B cell (primary cell): ENCODE measurements around the gene CNPY2. TPM values are rescaled to one million over a fixed set of nuclear protein-coding genes. Genes with fewer than 3 reads are reported as not detected.
A peak's percentile ranks its signal among the peaks of the same experiment; 100 is the strongest.

Source experiments
- ATAC-seq: fragments of 200-7000 bp; cut with Tn5 transposase; one replicate; pipeline ENCODE4 v1.10.0; 2021; ENCODE audit warnings: low read depth, mild to moderate bottlenecking, moderate number of reproducible peaks, moderate library complexity
- CTCF ChIA-PET: fragments of 350-600 bp; sonication (Branson Sonifier 250); formaldehyde crosslinking; loops from one replicate; lab custom pipeline; 2021; ENCODE audit warnings: antibody characterized with exemption, inconsistent platforms; lab: Charles Lee
- POLR2A ChIA-PET: fragments of 350-600 bp; sonication (Branson Sonifier 250); formaldehyde crosslinking; loops from one replicate; lab custom pipeline; 2021; ENCODE audit warnings: antibody characterized with exemption; lab: Charles Lee
- DNase-seq: peaks from one replicate; pipeline ENCODE4 v3.0.0; 2013
- H2AFZ ChIP-seq: 2 replicates; pipeline ENCODE4 v1.6.1; 2012; ENCODE audit warnings: mild to moderate bottlenecking, low read depth, low read length; ENCODE audit not compliant: insufficient read depth, poor library complexity, severe bottlenecking
- H3K27ac ChIP-seq, 2 donors: 1 replicate in 1 of 2; 2 replicates in 1 of 2; pipeline ENCODE4 v1.5.1; 2012 to 2013; ENCODE audit warnings: low read length in 2 of 2, mild to moderate bottlenecking in 2 of 2, moderate library complexity in 1 of 2
- H3K27me3 ChIP-seq, 4 experiments: fragments of 200-600 bp in 1 of 4; sonication (generic) in 1 of 4; replicated peaks in 1 of 4; 1 replicate in 2 of 4; 2 replicates in 2 of 4; pipeline versions ENCODE4 v1.6.1 to v1.7.0; 2013 to 2016; ENCODE audit warnings: low read length in 3 of 4, mild to moderate bottlenecking in 2 of 4, mixed read lengths in 1 of 4, moderate library complexity in 1 of 4; ENCODE audit not compliant: insufficient read depth in 4 of 4, control insufficient read depth in 3 of 4; ENCODE audit errors: control extremely low read depth in 1 of 4
- H3K36me3 ChIP-seq, 2 experiments: replicated peaks in 1 of 2; 1 replicate in 1 of 2; 2 replicates in 1 of 2; pipeline versions ENCODE4 v1.6.1 to v1.7.1; 2013; ENCODE audit warnings: low read length in 1 of 2; ENCODE audit not compliant: insufficient read depth in 2 of 2, control insufficient read depth in 1 of 2; ENCODE audit errors: control extremely low read depth in 1 of 2, extremely low read depth in 1 of 2
- H3K4me1 ChIP-seq, 2 donors: fragments of 200-600 bp in 1 of 2; sonication (generic) in 1 of 2; 1 replicate in 1 of 2; 2 replicates in 1 of 2; pipeline versions ENCODE4 v1.5.1 to v1.6.1; 2013 to 2017; ENCODE audit warnings: low read length in 2 of 2; ENCODE audit not compliant: control insufficient read depth in 2 of 2, insufficient read depth in 2 of 2
- H3K4me2 ChIP-seq: replicated peaks from 2 replicates; pipeline ENCODE3; 2012; ENCODE audit warnings: mild to moderate bottlenecking, low read depth, low read length; ENCODE audit not compliant: poor library complexity, severe bottlenecking
- H3K4me3 ChIP-seq, 5 experiments: fragments of 200-600 bp in 1 of 5; sonication (generic) in 1 of 5; 1 replicate in 3 of 5; 2 replicates in 2 of 5; pipeline versions ENCODE4 v1.5.1 to v1.7.0; 2011 to 2016; ENCODE audit warnings: low read length in 4 of 5, mild to moderate bottlenecking in 4 of 5, low read depth in 2 of 5, control low read depth in 1 of 5, moderate library complexity in 1 of 5; ENCODE audit not compliant: insufficient read depth in 1 of 5; ENCODE audit errors: control extremely low read depth in 1 of 5, extremely low read depth in 1 of 5
- H3K79me2 ChIP-seq: fragments of 200-600 bp; sonication (generic); one replicate; pipeline ENCODE4 v1.6.0; 2016; ENCODE audit warnings: low read length; ENCODE audit not compliant: control insufficient read depth, insufficient read depth
- H3K9ac ChIP-seq: fragments of 200-600 bp; sonication (generic); 2 replicates; pipeline ENCODE4 v1.6.1; 2017; ENCODE audit warnings: mild to moderate bottlenecking, low read length, moderate library complexity
- H3K9me3 ChIP-seq, 3 donors: one replicate each; pipeline versions ENCODE4 v1.6.1 to v1.7.1; 2013; ENCODE audit warnings: low read length in 2 of 3; ENCODE audit not compliant: control insufficient read depth in 2 of 3, insufficient read depth in 1 of 3; ENCODE audit errors: control extremely low read depth in 1 of 3
- H4K20me1 ChIP-seq: 2 replicates; pipeline ENCODE4 v1.6.0; 2012; ENCODE audit warnings: mild to moderate bottlenecking, low read length; ENCODE audit not compliant: insufficient read depth, control insufficient read depth, poor library complexity, severe bottlenecking
- H3K27ac Mint-ChIP-seq: one replicate; pipeline ENCODE4 v1.8.0; 2021; ENCODE audit warnings: mixed read lengths
- H3K27me3 Mint-ChIP-seq: one replicate; pipeline ENCODE4 v1.8.0; 2021; ENCODE audit warnings: mixed read lengths
- H3K4me1 Mint-ChIP-seq: one replicate; pipeline ENCODE4 v1.8.0; 2021; ENCODE audit warnings: mixed read lengths
- H3K4me3 Mint-ChIP-seq: one replicate; pipeline ENCODE4 v1.8.0; 2021; ENCODE audit warnings: mixed read lengths
- H3K9me3 Mint-ChIP-seq: one replicate; pipeline ENCODE4 v1.8.0; 2022; ENCODE audit warnings: mixed read lengths; ENCODE audit not compliant: insufficient read depth
- EZH2 ChIP-seq: IDR thresholded peaks from 2 replicates; pipeline ENCODE4 v1.6.1; 2012; ENCODE audit warnings: borderline replicate concordance, low read depth, mild to moderate bottlenecking, moderate library complexity, low read length; ENCODE audit not compliant: insufficient read depth, poor library complexity, severe bottlenecking
- WGBS: methylation state at CpG from one replicate; pipeline ENCODE4 v1.1.5; 2013; ENCODE audit warnings: missing lambda C conversion rate; ENCODE audit not compliant: insufficient coverage; 5-methylcytosine and 5-hydroxymethylcytosine counted together
- intact Hi-C: fragments of 100-400 bp; cut with micrococcal nuclease; formaldehyde crosslinking; loops from one replicate; pipeline ENCODE4 v1.10.0; 2022
- polyA plus RNA-seq: library from polyadenylated mRNA; depleted of rRNA; stranded (reverse); fragments of >200 nt; gene quantifications from 2 replicates; pipeline ENCODE4 v1.2.3, GENCODE V29; 2012
- total RNA-seq, 2 donors: library from RNA; stranded (reverse); fragments of 120-200 nt in 1 of 2; gene quantifications; 1 replicate in 1 of 2; 2 replicates in 1 of 2; pipeline versions ENCODE4 v1.2.3 to v1.2.4, GENCODE V29; 2013 to 2022
- TF ChIP-seq, protein P1 (sequence below): fragments of 200-600 bp; IDR thresholded peaks from one replicate; pipeline ENCODE4 v1.8.0; 2022; ENCODE audit warnings: antibody characterized with exemption, mild to moderate bottlenecking

The CNPY2 gene
- total and polyA plus RNA-seq, 2 donors (not counting 1 experiment from before 2014, with no cell fraction given) = 61.9 to 91.2 TPM

DNA sequence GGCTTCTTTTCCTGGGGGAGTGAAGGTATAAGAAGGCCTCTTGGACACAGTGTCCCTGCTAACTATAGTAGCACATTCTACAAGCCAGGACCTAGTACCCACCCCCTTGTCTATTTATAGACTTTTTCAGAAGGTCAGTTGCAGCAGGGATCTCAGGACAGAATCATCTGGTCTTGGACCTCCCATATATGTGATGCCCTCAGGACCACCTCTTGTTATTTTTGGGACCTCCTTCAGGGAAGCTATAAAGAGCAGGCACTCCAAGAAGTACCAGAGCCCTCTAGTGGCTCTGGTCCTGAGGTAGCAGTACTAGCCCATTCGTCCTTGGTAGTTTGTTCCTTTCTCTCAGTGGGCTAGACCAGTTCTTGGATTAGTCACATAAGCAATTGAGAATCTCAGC lies 44.8 kb downstream of the CNPY2 start:
- ChIA-PET CTCF (interaction anchor here (0.6 to 1.0 kb wide), 3 partner anchors 79 to 532 kb away, joined by 3 read pairs; no protein-coding TSS in a partner anchor), POLR2A (interaction anchor here (0.6 to 0.9 kb wide), 2 partner anchors 62 to 82 kb away, joined by 3 to 4 read pairs; partner anchors contain the start of gene SMARCC2)
- H3K79me2 ChIP-seq = no peaks in the 10 kb centered on the region
- DNase-seq (no peak), ATAC-seq (no peak)
- peaks cover 16 to 53% of the 10 kb centered on the region in 2 experiments for H3K36me3 ChIP-seq
- H3K27ac Mint-ChIP-seq = peak overlapping the region; percentile 17
- H3K27me3 Mint-ChIP-seq = no peaks in the 10 kb centered on the region
- H3K9me3 ChIP-seq = no peaks in the 10 kb centered on the region
- H3K27me3 ChIP-seq = no peaks in the 10 kb centered on the region
- TF ChIP-seq, protein P1, sequence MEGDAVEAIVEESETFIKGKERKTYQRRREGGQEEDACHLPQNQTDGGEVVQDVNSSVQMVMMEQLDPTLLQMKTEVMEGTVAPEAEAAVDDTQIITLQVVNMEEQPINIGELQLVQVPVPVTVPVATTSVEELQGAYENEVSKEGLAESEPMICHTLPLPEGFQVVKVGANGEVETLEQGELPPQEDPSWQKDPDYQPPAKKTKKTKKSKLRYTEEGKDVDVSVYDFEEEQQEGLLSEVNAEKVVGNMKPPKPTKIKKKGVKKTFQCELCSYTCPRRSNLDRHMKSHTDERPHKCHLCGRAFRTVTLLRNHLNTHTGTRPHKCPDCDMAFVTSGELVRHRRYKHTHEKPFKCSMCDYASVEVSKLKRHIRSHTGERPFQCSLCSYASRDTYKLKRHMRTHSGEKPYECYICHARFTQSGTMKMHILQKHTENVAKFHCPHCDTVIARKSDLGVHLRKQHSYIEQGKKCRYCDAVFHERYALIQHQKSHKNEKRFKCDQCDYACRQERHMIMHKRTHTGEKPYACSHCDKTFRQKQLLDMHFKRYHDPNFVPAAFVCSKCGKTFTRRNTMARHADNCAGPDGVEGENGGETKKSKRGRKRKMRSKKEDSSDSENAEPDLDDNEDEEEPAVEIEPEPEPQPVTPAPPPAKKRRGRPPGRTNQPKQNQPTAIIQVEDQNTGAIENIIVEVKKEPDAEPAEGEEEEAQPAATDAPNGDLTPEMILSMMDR = no peak
- TF ChIP-seq EZH2 = no peak
- no peak overlapping the region for H3K4me3 ChIP-seq
- intact Hi-C loops = no loop called here
- H3K4me1 Mint-ChIP-seq = peaks cover 18% of the 10 kb centered on the region
- WGBS = 17% methylated on average over 1 of the region's 1 CpG
- no peak overlapping the region for H2AFZ ChIP-seq
- H3K4me2 ChIP-seq = no peak overlapping the region
- H3K4me3 Mint-ChIP-seq = no peak overlapping the region
- H3K9ac ChIP-seq = no peak overlapping the region
- H3K4me1 ChIP-seq = peaks cover 10 to 15% of the 10 kb centered on the region in 2 donors
- H4K20me1 ChIP-seq = no peaks in the 10 kb centered on the region
- no peaks in the 10 kb centered on the region for H3K9me3 Mint-ChIP-seq
- H3K27ac ChIP-seq = no peak overlapping the region

DNA sequence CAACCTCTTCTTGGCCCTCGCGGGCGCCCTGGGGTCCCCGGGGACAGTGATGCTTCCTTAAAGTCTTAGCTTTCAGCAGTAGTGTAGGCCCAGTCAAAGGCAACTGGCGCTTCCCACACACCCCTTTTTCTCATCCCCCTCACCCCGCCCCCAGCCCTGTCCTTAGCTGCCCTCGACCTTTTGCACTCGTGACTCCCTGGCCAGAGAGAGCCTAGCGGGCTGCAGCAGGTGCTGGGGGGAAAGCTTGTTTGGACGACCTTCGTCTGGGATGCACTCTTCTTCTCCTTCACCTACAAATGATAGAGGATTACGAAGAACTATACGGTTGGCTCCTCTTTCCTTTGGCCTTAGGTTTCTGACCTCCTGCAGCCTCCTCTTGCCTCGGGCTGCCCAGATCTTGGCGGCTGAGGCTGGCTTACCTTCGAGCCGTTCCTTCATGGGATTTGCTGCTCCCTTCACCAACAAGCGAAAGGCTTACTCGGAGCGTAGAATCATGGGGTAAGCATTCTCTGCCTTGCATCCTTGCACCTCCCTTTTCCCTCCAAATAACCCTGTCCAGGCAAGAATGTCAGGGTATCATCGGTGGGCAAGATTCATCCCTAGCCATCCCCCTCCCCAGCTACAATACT lies 48.2 kb downstream of the CNPY2 start:
- H3K4me3 Mint-ChIP-seq = peak overlapping the region; percentile 91
- no peaks in the 10 kb centered on the region for H3K27me3 ChIP-seq
- H3K27ac Mint-ChIP-seq = peak overlapping the region; percentile 95
- H3K4me1 ChIP-seq = peaks cover 10 to 15% of the 10 kb centered on the region in 2 donors
- intact Hi-C loops = loop anchor here (1.0 to 2.0 kb wide), 8 partner anchors 9 to 149 kb away; partner anchors contain the start of genes ANKRD52, CS, STAT2 and ZC3H10
- peak overlapping the region; percentile 87 for H3K4me2 ChIP-seq
- no peaks in the 10 kb centered on the region for H3K9me3 Mint-ChIP-seq
- H3K27ac ChIP-seq = peak overlapping the region; percentile 94
- H2AFZ ChIP-seq = peak overlapping the region; percentile 96
- WGBS = 38% methylated on average over 20 of the region's 21 CpGs
- ATAC-seq = peak; percentile 23
- H3K9ac ChIP-seq = peak overlapping the region; percentile 92
- ChIA-PET CTCF (interaction anchor here (0.6 to 3.0 kb wide), 14 partner anchors 9 to 529 kb away, joined by 3 to 16 read pairs (median 4); partner anchors contain the start of genes ANKRD52, CNPY2, ESYT1 and RNF41), POLR2A (interaction anchor here (0.5 to 1.6 kb wide), 12 partner anchors 9 to 197 kb away, joined by 3 to 12 read pairs (median 5); partner anchors contain the start of genes ANKRD52, CNPY2, RNF41 and SMARCC2)
- no peaks in the 10 kb centered on the region for H3K79me2 ChIP-seq
- no peak for TF ChIP-seq EZH2
- TF ChIP-seq, protein P1 = no peak
- peaks cover 2 to 21% of the 10 kb centered on the region in 2 experiments for H3K36me3 ChIP-seq
- H3K9me3 ChIP-seq = no peaks in the 10 kb centered on the region
- no peak for DNase-seq
- no peaks in the 10 kb centered on the region for H3K27me3 Mint-ChIP-seq
- H4K20me1 ChIP-seq = no peaks in the 10 kb centered on the region
- peaks cover 20% of the 10 kb centered on the region for H3K4me1 Mint-ChIP-seq
- peak overlapping the region; percentile 65 to 86 (median 75) for H3K4me3 ChIP-seq
